Measurements from ENCODE around the gene MRTFA.

The MRTFA gene

DNA sequence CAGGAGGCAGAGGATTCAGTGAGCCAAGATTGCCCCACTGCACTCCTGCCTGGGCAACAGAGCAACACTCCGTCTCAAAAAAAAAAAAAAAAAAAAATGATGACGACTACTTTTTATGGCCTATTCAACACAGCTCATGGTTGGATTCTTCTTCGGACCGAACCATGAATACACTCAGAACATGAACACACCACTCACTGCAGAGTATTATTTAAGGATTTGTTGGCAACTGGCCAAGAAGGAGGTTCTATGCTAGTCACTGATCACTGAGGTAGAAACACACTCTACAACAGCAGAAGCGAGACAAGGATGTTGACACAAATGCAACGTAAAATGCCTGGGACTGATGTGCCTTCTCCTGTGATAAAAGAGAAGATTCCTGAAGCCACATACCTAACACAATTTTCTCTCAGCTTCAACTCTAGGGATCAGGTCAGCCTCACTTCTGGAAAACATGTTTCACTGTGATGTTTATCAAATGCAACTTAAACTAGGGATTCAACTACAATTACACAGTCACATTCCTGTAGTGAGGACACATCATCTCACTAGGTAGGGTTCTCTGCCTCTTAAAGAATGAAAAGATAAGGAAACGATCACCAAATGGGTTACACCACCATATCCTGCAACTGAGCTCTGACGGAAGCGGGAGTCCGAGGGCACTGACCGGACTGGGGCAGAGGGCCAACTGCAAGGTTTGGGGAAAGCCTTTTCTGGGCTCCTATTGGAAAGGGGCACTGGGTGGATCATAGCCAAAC lies 183.6 kb downstream of the MRTFA start:
- in situ Hi-C loops (cut with HindIII; ENCODE audit: low sequenced_read_pairs), result no loop called here
- no peak overlapping the region for H3K4me3 ChIP-seq (ENCODE audit: low read depth, low read length)
- TF ChIP-seq, protein P1, sequence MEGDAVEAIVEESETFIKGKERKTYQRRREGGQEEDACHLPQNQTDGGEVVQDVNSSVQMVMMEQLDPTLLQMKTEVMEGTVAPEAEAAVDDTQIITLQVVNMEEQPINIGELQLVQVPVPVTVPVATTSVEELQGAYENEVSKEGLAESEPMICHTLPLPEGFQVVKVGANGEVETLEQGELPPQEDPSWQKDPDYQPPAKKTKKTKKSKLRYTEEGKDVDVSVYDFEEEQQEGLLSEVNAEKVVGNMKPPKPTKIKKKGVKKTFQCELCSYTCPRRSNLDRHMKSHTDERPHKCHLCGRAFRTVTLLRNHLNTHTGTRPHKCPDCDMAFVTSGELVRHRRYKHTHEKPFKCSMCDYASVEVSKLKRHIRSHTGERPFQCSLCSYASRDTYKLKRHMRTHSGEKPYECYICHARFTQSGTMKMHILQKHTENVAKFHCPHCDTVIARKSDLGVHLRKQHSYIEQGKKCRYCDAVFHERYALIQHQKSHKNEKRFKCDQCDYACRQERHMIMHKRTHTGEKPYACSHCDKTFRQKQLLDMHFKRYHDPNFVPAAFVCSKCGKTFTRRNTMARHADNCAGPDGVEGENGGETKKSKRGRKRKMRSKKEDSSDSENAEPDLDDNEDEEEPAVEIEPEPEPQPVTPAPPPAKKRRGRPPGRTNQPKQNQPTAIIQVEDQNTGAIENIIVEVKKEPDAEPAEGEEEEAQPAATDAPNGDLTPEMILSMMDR (IDR thresholded peaks at IDR 0.05; ENCODE audit: low read depth, low read length), result no peak
- no peak for DNase-seq (ENCODE audit: low read depth, low spot score)

DNA sequence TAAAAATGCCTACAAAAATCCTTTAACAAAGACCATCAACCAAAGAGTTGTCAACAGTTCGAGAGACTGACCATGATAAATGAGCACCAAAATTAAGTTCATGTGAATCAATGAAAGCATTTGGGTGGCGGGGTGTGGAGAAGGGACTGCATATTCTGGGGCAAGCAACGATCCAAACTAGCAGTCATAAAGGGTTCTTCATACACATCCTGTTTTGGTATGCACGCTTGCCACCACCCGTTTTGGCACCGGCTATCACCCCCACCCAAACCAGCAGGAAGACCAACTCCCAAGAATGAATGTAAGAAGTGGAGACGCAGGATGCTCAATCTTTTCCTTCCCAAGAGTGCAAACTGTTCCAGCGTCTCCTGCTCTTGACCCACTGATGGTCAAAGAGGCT lies 185.3 kb downstream of the MRTFA start:
- no peak overlapping the region for H3K4me3 ChIP-seq (ENCODE audit: low read depth, low read length)
- in situ Hi-C loops (cut with HindIII; ENCODE audit: low sequenced_read_pairs), result no loop called here
- DNase-seq (ENCODE audit: low read depth, low spot score), result no peak
- TF ChIP-seq, protein P1 (IDR thresholded peaks at IDR 0.05; ENCODE audit: low read depth, low read length), result no peak

DNA sequence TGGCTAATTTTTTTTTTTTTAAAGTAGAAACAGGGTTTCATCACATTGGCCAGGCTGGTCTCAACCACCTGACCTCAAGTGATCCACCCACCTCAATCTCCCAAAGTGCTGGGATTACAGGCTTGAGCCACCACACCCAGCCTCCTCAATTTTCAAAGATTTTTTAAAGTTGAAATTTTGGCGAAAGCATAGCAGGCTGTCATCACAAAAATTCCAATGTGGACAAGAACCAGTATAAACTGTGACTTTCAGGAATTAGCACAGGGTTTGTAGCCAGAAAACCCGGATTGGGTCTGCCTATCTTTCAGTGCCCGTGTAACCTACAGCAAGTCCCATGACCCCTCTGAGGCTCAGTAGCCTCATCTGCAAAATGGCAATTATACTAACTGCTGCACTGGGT lies 185.9 kb downstream of the MRTFA start:
- TF ChIP-seq, protein P1 (IDR thresholded peaks at IDR 0.05; ENCODE audit: low read depth, low read length), result no peak
- no peak for DNase-seq (ENCODE audit: low read depth, low spot score)
- in situ Hi-C loops (cut with HindIII; ENCODE audit: low sequenced_read_pairs), result no loop called here
- H3K4me3 ChIP-seq (ENCODE audit: low read depth, low read length), result no peak overlapping the region

DNA sequence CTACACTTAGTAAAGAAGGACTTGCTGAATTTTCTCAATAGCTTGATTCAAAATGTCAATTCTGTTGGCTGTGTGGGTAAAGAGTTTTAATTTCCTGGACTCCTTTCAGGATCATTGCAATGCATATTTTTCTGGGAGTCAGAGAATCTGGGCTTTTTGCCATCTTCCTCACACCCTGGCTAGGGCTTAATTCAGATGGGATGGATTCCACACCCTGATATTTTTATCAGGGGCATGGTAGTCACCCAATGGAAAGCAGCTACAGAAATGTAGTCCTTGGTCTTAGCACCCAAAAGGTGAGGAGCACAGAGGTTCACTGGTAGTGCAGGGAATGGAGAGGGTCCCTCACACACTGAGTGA lies 186.9 kb downstream of the MRTFA start:
- DNase-seq (ENCODE audit: low read depth, low spot score), result peak; percentile 57
- in situ Hi-C loops (cut with HindIII; ENCODE audit: low sequenced_read_pairs), result no loop called here
- TF ChIP-seq, protein P1 (IDR thresholded peaks at IDR 0.05; ENCODE audit: low read depth, low read length), result no peak
- H3K4me3 ChIP-seq (ENCODE audit: low read depth, low read length), result no peak overlapping the region

DNA sequence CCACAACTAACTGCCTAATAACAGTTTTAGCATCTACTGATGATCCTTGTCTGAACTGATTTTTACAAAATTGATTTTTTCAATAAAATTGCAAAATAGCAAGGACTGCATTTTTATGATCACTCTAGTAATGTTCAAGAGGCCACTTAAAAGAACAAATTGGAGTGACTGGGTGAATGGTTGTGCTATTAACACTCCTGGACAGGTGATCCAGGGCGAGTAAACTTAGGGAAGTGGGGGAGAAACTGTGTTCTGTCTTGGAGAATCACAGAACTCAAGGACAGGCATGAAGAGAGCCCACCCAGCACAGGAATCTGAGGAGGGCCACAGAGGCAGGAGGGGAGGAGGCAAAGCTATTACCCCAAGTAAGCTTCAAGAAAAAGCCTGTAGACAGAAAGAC lies 190.3 kb downstream of the MRTFA start:
- no peak for DNase-seq (ENCODE audit: low read depth, low spot score)
- TF ChIP-seq, protein P1 (IDR thresholded peaks at IDR 0.05; ENCODE audit: low read depth, low read length), result no peak
- in situ Hi-C loops (cut with HindIII; ENCODE audit: low sequenced_read_pairs), result no loop called here
- no peak overlapping the region for H3K4me3 ChIP-seq (ENCODE audit: low read depth, low read length)

DNA sequence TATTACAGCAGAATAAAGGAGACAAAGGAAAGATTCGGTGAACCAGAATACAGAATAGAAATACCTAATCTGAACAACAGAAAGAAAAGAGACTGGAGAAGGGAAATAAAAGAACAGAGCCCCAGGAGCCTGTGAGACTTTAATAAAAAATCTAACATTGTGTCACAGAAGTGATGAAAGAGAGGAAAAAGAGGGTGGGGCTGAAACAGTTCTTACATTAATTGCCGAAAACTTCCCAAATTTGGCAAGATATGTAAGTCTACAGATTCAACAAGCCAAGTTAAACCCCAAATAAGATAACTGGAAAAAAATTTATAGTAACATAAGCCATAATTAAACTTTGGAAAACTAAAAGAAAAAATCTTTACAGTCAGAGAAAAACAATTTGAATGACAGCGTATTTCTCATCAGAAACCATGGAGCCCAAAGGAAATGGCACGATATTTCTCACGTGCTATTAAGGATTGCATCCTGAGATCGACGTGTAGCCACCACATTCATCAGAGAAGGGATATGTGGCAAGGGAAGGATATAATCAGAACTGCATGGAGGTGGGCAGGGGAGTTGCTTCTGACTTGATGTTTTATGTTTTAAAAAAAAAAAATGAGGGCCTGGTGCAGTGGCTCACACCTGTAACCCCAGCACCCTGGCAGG lies 192.2 kb downstream of the MRTFA start:
- no peak for DNase-seq (ENCODE audit: low read depth, low spot score)
- TF ChIP-seq, protein P1 (IDR thresholded peaks at IDR 0.05; ENCODE audit: low read depth, low read length), result no peak
- no peak overlapping the region for H3K4me3 ChIP-seq (ENCODE audit: low read depth, low read length)
- in situ Hi-C loops (cut with HindIII; ENCODE audit: low sequenced_read_pairs), result no loop called here

All from astrocyte of the spinal cord (primary cell).